ACHN (cell line): ENCODE measurements around the gene EIF1.
"Not testable (repeated sequence)": the region's sequence is repeated elsewhere in the genome, so short reads cannot be mapped to it uniquely, and the experiment has no call there.

Source experiments
- DNase-seq: peaks from one replicate; pipeline ENCODE4 v3.0.0-alpha.2; 2015
- in situ Hi-C: cut with HindIII; loops from 2 replicates; pipeline ENCODE4 v1.10.0; 2017; ENCODE audit warnings: low sequenced_read_pairs, low pct_ligation_motif_present, low pct_unique_long_range_greater_than_20kb

EIF1 gene

DNA sequence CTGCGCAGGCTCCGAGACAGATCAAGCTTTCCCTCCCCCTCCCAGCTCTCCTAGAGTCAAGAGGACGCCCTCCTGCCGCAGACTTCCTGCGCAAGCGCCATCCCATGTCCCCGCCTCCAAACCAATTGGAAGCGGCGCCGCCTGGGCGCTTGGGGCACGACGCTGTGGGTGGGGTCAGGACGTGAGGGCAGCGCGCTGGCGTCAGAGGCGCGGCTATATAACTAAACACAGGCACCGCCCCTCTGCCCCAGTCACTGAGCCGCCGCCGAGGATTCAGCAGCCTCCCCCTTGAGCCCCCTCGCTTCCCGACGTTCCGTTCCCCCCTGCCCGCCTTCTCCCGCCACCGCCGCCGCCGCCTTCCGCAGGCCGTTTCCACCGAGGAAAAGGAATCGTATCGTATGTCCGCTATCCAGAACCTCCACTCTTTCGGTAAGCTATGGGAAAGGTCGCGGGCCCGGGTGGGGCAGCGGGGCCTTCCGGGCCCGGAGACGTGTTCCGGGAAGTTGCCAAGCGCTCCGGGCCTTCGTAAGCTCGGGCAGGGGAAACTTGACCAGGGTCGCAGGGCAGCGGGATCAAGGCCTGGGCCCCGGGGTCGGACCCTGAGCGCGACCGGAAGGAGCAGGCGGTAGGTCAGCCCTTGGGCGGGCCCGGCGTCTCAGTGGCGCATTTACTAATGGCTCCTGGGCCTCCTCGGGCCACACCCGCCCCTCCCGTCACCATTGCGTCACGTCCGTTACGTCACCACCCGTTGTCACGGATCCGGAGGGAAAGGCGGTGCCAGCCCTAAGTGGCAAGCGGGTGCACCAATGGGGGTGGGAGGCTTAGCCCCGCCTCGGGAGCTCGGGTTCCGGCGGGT, at the start of gene EIF1:
TSS of gene EIF1 (plus strand) at position 245 of the 856 bp plus-strand sequence. CDS start at position 399, 154 bp downstream.
- peak; percentile 100 for DNase-seq
- in situ Hi-C loops, result no loop called here

- no peak for DNase-seq
- in situ Hi-C loops, result no loop called here
These were observed 49.7 kb upstream of the EIF1 start for GRCh38 chr17:41638941-41639340.

DNA sequence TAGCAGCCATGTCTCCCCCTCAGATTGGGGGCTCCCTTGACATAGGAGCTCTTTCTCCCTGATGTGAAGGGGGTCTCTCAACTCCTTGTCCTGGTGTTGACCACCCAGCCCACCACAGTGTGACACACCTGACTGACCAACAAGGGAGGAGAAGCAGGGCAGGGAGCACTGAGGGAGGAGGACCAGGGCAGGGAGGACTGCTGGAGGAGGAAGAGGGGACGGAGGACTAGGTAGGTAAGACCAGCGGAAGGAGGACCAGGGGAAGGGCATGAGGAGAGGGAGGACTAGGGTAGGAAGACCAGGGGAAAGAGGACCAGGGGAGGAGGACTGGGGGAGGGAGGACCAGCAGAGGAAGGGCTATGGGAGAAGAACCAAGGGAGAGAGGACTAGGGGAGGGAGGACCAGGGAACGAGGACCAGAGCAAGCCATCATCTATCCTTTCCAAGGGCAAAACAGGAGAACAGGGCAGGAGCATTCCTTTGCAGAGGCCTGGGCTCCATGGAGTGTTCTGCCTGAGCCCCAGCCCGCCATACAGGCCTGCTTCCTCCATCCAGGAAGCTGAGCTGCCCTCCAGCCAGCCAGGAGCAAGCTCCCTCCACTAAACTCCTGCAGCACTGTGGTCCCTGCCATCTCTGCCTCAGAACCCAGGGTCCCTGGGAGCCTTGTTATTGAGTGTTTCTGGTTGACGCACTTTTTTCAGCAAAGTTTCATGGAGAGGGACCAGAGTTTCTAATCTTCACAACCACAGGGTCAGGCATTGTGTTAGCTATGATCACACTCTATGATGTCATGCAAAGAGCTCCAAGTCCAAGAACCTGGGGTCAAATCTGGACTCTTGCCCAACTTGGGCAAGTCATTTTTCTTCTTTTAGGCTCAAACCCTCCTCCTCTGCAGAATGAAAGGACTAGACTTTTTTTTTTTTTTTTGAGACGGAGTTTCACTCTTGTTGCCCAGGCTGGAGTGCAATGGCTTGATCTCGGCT, 48.9 kb upstream of the EIF1 start:
- in situ Hi-C loops, result no loop called here

GRCh38 chr17:41640596-41640995, 48.1 kb upstream of the EIF1 start:
- DNase-seq, in situ Hi-C loops: not testable (repeated sequence)

More for the DNA sequence above, 48.9 kb upstream of the EIF1 start:
- DNase-seq, result no peak

- in situ Hi-C loops, result no loop called here
- DNase-seq, result no peak
These were observed 46.2 kb upstream of the EIF1 start for GRCh38 chr17:41642252-41643156.

GRCh38 chr17:41647038-41647813, 41.5 kb upstream of the EIF1 start:
- no peak for DNase-seq
- in situ Hi-C loops, result no loop called here

DNA sequence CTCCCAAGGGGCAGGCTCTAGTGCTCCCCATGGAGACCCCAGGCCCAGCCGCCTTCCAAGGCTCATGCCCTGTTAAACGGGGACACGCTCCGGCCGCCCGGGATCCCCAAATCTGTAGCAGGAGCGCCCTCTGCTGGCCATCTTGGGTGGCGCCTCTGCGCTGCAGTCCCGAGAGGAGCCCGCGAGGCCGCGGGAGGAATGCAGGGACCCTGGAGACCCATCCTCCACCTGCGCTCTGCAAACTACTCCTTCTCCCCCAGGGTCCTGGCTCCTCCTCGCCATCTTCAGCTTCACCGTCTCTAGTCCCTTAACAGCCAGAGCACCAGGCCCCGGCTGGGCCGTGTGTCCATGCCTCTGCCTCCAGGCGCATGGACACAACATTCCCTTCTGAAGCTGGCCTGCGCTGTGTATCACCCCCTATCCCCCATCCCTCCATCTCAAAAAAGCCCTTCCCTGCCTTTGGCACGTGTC, 40.7 kb upstream of the EIF1 start:
- peak; percentile 79 for DNase-seq
- in situ Hi-C loops, result no loop called here

GRCh38 chr17:41648411-41649195, 40.1 kb upstream of the EIF1 start:
- in situ Hi-C loops, result no loop called here
- DNase-seq, result peak; percentile 87

DNA sequence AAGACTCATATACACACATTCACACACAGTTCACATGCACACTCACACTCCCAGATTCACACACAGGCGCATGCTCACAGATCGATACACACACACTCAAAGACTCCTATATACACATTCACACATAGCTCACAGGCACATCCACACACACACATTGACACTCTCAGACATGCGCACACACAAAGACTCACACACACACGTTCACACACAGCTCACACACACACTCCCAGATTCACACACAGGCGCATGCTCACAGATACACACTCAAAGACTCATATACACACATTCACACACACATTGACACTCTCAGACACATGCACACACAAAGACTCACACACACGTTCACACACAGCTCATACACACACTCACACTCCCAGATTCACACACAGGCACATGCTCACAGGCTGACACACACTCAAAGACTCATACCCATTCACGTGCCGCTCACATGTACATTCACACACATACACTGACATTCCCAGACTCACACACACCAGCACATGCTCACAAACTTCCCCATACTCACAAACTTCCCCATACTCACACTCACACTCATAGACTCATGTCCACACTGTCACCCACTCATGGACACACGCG, 38.7 kb upstream of the EIF1 start:
- no peak for DNase-seq
- in situ Hi-C loops, result no loop called here

GRCh38 chr17:41650794-41651624, 37.7 kb upstream of the EIF1 start:
- no peak for DNase-seq
- in situ Hi-C loops, result no loop called here

- DNase-seq, result no peak
- in situ Hi-C loops, result no loop called here
These were observed 36.8 kb upstream of the EIF1 start for GRCh38 chr17:41651625-41652460.

GRCh38 chr17:41652461-41652970, 36.2 kb upstream of the EIF1 start:
- in situ Hi-C loops, result no loop called here
- no peak for DNase-seq

GRCh38 chr17:41653421-41653820, 35.3 kb upstream of the EIF1 start:
- no peak for DNase-seq
- in situ Hi-C loops, result no loop called here

- no peak for DNase-seq
- in situ Hi-C loops, result no loop called here
These were observed 34.6 kb upstream of the EIF1 start for GRCh38 chr17:41653892-41654677.
